DND-41 (cell line): Measurements from ENCODE around the gene PDE4C.

Experiments
- EZH2 ChIP-seq: IDR thresholded peaks from 3 replicates; pipeline ENCODE4 v1.6.1; 2012; ENCODE audit warnings: borderline replicate concordance, low read depth, mild to moderate bottlenecking, moderate library complexity, low read length, inconsistent platforms; ENCODE audit not compliant: severe bottlenecking
- TF ChIP-seq, protein P1 (sequence below): IDR thresholded peaks from 2 replicates; pipeline ENCODE4 v1.5.1; 2012; ENCODE audit warnings: borderline replicate concordance, low read length, moderate library complexity, mild to moderate bottlenecking; ENCODE audit not compliant: poor library complexity, severe bottlenecking; ENCODE audit errors: extremely low read depth

DNA sequence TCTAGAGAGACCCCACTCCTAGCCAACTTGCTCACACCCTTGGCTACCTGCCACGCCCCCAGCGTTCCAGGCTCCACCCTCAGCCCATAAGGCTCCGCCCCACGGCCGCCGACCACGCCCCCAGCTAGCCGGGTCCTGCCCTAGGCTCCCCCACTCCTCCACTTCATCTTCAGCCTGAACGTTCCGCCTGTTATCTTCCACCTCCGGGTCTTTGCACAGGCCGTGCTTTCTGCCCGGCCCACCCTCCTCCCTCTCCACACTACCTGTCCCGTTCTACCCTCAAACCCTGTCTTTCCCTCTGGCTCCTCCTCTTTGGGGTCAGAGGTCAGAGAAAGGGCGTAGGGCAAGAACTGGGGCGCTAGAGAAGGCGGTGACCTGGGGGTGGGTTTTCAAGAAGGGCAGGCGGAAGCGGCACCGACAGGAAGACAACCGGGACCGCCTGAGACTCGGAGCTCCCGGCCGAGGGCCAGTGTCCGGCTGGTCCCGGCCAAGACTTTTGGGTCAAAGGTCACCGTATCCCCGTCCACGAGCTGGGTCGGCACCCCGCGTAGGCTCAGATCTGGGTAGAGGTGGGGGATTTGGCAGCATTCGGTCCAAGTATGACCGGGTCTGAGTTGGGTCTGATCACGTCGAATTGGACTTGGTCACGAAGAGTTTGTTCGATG lies 2.2 kb downstream of the PDE4C start:
- TF ChIP-seq, protein P1, sequence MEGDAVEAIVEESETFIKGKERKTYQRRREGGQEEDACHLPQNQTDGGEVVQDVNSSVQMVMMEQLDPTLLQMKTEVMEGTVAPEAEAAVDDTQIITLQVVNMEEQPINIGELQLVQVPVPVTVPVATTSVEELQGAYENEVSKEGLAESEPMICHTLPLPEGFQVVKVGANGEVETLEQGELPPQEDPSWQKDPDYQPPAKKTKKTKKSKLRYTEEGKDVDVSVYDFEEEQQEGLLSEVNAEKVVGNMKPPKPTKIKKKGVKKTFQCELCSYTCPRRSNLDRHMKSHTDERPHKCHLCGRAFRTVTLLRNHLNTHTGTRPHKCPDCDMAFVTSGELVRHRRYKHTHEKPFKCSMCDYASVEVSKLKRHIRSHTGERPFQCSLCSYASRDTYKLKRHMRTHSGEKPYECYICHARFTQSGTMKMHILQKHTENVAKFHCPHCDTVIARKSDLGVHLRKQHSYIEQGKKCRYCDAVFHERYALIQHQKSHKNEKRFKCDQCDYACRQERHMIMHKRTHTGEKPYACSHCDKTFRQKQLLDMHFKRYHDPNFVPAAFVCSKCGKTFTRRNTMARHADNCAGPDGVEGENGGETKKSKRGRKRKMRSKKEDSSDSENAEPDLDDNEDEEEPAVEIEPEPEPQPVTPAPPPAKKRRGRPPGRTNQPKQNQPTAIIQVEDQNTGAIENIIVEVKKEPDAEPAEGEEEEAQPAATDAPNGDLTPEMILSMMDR, result no peak
- TF ChIP-seq EZH2, result no peak
